Sigmoid colon (tissue), 4 donors: ENCODE results near the gene ALKBH6.

Experiments
- EP300 ChIP-seq, 4 donors: sonication (generic); formaldehyde crosslinking; IDR thresholded peaks; one replicate each; pipeline ENCODE4 v1.6.1; 2017; ENCODE audit warnings: antibody characterized with exemption in 4 of 4
- POLR2A ChIP-seq, 2 donors: fragments of 450-650 bp; IDR thresholded peaks; one replicate each; pipeline ENCODE4 v1.6.1; 2016; ENCODE audit warnings: antibody characterized with exemption in 2 of 2, mild to moderate bottlenecking in 2 of 2, moderate library complexity in 2 of 2
- POLR2AphosphoS5 ChIP-seq, 4 donors: sonication (generic); formaldehyde crosslinking; IDR thresholded peaks; one replicate each; pipeline ENCODE4 v1.6.1; 2017; ENCODE audit warnings: antibody characterized with exemption in 4 of 4
- TF ChIP-seq, protein P1 (sequence below), 4 experiments: fragments of 450-650 bp in 3 of 4; fragments of 200-600 bp in 1 of 4; IDR thresholded peaks; one replicate each; pipeline ENCODE4 v1.5.1; 2016 to 2019; ENCODE audit warnings: antibody characterized with exemption in 4 of 4, mild to moderate bottlenecking in 3 of 4, moderate library complexity in 2 of 4

DNA sequence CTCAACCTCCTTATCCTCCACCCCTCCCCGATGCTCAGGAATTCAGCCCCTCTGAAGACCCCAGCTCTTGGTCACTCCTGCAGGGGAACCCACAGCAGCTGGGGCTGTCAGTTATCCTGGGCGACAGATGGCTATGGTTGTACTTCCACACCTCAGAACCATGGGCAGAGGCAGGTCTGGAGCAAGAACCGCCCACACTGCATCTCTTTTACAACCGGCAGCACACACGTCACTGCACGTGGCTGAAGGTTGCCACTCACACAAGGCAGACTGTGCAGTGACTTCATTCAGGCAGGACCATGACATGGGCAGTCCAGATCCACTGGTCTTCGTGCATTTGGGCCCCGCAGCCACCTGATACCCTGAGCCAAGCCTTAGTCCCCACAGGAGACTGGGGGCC lies 40.5 kb downstream of the ALKBH6 start:
- TF ChIP-seq, protein P1, sequence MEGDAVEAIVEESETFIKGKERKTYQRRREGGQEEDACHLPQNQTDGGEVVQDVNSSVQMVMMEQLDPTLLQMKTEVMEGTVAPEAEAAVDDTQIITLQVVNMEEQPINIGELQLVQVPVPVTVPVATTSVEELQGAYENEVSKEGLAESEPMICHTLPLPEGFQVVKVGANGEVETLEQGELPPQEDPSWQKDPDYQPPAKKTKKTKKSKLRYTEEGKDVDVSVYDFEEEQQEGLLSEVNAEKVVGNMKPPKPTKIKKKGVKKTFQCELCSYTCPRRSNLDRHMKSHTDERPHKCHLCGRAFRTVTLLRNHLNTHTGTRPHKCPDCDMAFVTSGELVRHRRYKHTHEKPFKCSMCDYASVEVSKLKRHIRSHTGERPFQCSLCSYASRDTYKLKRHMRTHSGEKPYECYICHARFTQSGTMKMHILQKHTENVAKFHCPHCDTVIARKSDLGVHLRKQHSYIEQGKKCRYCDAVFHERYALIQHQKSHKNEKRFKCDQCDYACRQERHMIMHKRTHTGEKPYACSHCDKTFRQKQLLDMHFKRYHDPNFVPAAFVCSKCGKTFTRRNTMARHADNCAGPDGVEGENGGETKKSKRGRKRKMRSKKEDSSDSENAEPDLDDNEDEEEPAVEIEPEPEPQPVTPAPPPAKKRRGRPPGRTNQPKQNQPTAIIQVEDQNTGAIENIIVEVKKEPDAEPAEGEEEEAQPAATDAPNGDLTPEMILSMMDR (IDR thresholded peaks at IDR 0.05), result no peak
- TF ChIP-seq EP300 (IDR thresholded peaks at IDR 0.05), result no peak
- no peak for TF ChIP-seq POLR2AphosphoS5 (IDR thresholded peaks at IDR 0.05)
- TF ChIP-seq POLR2A (IDR thresholded peaks at IDR 0.05), result no peak
